HG02623 (cell line): ENCODE measurements around the gene CARD19.
A peak's percentile ranks its signal among the peaks of the same experiment; 100 is the strongest.
"Not testable (repeated sequence)": the region's sequence is repeated elsewhere in the genome, so short reads cannot be mapped to it uniquely, and the experiment has no call there.

Source experiments
- ATAC-seq: cut with Tn5 transposase; IDR thresholded peaks from one replicate; pipeline ENCODE4 v1.9.1; 2021; ENCODE audit warnings: moderate library complexity; ENCODE audit not compliant: unreplicated experiment

The CARD19 gene

DNA sequence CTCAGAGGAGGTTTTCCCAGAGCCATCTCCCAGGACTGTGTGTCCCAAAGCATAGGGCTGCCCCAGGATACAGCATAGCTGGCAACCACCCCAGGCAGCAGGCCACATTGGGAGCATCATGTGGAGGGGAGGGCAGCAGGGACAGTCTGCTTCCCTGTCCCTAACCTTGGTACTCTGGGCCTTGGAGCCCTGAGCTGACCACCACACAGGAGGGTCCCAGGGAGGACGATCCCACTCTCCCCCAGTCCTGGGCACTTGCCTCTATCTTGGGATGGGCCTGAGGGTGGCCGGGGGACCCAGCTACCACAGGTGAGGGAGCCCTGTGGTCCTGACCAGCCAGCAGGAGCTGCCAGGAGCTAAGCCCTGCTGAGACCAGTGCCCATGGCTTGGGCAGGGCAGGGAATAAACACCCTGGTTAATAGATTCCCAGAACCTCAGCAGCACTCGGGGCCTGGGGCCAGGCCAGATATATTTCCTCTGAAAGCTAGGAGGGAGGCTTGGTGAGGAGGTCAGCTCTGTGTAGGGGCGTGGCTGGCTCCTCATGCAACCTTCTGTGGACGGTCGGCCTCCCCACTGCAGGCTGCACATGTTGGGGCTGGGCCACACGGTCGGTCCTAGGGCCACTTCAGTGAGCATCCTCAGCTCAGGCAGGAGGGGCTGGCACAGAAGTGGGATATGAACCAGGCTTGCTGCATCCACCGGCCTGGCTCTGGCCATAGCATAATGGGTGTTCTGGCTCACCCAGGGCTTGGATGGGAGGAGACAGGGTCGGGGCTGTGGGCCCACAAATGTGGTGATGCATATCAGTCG lies 33.9 kb downstream of the CARD19 start:
- ATAC-seq: no peak

DNA sequence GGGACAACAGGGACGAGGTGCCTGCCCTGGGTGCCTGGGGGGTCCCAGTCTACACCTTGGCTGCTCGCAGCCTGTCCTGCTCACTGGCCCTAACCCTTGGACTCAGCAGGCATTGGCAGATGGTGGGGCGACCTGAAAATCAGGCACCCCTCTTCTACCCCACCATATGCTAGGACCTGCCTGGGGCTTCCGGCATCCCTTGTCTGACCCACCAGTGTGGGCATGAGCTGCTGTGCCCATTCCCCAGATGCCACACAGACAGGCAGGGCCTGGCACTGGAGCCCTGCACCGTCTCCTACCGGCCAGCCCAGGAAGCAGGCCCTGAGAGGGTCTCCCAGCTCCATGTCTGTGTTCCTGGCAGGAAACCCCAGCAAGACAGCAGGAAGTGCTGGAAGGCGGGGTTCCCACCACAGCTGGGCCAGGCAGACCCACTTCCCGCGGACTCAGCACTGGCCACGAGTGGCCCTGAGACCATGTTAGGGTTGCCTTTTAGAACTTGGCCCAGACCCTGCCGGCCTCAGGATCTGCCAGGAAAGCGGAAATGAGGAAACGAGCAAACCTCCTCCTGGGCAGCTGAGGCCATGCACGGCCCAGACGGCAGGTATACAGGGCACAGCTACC lies 35.0 kb downstream of the CARD19 start:
- ATAC-seq: no peak

DNA sequence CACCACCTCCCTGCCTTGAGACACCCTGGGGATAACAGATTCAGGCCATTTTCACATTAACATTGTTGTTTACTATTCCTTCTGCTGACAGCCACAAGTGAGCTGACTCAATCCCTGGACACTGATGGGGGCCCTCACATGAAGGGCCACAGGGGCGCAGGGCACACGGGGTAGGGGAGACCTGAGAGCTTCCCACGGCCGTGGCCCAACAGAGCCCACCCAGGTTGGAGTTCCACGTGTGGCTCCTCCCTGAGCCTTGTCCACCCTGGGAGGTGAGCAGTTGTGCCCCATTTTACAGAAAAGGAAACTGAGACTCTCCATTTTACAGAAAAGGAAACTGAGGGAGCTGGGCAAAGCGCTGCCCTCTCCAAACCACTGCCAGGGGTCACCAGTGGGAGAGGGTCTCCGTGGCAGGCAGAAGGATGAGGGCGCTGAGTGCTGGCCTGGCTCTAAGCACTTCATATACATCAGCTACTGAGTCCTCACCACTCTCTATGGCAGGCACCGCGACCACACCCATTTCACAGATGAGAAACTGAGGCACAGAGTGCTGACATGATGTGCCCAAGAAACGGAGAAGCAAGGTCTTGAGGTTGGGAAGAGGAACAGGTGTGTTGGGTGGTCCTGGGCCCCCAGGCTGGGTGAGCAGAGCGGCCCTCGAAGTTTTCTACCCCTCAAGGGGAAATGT lies 35.7 kb downstream of the CARD19 start:
- ATAC-seq: no peak

DNA sequence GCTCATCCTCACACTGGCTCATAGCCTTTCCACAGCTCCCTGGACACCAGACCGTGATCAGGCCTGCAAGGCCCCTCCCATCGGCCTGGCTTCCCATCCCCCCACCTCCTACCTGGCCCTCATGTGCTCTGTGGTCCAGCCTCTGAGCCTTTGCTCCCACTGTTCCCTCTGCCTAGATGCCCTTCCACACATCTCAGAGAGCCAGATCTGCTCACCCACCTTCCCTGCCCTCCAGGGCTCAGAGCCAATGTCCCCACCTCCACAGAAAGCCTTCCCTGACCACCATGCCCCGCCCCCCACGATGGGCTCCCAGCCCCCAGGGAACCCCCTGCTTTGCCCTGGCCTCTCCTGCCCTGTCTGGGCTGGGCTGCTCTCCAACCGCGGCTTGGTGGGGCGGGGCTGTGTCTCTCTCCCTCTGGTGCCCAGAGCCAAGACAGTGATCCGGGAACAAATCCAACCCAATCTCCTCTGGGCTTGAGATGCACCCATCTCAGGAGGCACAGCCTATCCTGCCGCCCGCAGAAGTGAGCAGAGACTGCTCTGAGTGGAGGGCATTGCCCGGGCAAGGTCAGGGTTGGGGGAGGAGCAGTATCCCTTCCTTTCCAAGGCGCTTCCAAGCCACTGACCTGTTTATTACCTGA lies 36.4 kb downstream of the CARD19 start:
- no peak for ATAC-seq

DNA sequence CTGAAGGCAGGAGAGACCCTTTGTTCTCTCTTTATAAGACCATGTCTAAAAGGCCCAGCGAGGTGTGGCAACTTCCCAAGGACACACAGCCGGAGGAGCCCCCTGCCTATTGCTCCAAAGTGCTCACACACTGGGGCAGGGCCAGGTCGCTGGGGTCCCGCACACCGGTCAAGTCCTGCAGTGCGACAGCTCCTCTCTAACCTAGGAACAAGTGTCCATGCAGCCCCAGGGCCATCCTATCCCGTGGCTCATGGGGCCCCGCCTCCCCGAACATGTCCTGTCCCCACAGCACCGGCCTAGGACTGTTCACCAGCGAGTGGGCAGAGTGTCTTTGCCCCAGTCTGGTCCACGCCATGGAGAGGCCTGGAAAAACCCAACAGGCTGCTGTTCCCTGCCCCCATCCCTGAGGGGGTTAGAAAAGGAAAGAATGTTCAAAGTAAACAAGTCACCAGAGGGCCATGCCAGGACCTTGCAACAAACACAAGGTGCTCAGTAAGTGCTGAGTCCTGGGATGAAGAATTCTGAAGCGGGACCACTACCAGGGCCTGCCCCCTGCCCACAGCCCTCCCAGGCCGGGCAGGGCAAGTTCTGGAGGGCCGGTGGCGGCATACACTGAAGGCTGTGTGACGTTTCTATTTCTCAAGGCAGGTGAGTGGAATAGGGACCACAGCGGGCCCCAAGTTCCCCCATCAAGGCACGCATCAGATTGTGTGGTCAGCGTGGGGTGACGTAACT lies 37.1 kb downstream of the CARD19 start:
- ATAC-seq: no peak

DNA sequence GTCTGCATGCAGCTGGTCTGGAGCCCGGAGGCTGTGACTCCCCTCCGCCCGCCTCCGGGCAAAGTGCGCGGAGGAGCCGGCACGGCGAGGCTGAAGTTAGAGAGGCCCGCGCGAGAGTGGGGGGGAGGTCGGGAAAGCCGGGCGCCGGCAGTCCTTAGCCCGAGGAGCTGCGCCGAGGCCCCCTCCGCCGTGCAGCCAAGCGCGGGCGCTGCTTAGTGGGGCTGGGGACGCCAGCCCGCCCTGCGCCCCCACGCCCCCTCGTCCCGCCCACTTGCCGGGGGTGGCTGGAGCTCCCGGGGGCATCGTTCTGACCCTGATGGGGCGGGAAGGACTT lies 37.6 kb downstream of the CARD19 start:
- peak; percentile 34 for ATAC-seq

DNA sequence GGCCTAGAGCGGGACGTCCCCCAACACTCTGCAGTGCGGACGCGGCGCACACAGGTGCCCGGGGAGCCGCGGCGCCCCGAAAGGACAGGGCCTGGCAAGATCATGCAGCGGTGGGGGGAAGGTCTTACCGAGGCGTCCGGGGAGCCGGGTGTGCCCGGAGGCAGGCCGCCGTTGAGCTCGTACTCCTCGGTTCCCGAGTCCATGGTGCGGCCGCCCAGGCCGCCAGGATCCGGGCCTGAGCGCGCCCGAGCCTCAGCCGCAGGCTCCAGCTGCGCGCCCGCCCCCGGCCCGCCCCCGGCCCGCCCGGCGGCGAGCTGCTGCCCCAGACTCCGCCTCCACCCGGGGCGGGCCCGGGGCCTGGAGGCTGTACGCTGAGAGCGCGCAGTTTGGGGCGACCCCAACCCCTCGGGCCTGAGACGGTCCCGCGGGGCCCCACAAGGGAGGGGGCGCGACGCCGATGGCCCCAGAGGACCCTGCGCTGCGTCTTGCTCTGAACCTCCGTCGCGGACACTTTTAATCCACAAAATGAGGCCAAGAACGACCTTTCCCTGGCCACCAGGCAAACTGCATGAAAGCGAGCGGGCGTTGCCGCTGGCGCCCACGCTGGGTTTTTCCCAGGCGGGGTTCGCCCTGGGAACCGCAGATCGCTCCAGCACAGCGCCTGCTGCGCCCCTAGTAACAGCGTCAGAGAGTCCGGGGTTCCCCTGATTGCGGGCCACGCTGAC lies 38.2 kb downstream of the CARD19 start, which contains the start of gene NINJ1:
Gene NINJ1, minus strand, starts transcription at position 237 of the 725 bp plus-strand sequence. Its CDS starts 34 bp downstream, at position 203.
- peak; percentile 67 for ATAC-seq

DNA sequence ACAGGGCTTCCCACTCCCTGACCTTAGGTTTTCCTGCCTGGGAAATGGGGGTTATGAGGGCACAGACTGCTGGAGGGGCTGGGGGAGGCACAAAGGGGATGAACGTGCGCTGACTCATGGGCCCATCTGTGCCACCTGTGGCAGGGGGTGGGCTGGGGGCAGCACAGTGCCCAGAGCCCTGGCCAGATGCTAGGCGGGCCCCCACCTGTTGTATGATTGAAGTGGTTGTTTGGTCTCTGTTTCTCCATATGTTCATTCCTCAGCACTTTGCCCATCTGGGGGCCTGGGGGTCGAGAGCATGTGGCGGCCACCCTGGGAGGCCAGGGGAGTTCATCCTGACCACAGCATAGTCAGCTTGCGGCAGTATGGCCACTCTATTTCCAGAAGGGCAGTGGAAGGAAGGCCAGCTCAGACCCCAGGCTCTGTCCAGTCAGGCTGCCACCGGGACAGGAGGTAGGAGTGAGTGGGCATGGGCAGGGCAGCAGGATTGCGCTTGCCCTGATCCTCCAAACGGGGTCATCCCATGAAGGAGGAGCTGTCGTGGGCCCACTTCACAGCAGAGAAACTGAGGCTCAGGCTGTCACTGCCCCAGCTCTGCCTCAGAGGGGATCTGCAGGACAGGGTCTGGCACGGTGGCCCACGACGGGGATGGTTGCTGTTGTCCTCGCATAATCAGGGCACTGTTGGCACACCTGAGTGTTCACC lies 38.9 kb downstream of the CARD19 start:
- no peak for ATAC-seq

DNA sequence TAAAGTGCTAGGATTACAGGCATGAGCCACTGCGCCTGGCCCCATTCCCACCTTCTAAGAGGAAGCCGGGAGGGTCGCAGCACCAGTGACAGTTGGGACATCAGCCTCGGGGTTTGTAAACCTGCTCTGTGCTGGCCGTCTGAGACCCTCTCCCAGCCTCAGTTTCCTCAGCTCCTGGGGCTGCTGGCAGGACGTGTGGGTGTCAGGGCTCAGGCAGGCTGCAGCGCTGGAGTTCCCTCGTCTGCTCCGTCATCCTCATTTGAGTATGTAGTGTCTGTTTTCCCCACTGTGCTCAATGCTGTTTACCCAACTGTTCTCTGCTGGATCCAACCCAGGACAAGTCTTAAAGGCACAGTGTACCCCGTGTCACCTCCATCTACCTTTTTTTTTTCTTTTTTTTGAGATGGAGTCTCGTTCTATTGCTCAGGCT lies 40.0 kb downstream of the CARD19 start:
- no peak for ATAC-seq

DNA sequence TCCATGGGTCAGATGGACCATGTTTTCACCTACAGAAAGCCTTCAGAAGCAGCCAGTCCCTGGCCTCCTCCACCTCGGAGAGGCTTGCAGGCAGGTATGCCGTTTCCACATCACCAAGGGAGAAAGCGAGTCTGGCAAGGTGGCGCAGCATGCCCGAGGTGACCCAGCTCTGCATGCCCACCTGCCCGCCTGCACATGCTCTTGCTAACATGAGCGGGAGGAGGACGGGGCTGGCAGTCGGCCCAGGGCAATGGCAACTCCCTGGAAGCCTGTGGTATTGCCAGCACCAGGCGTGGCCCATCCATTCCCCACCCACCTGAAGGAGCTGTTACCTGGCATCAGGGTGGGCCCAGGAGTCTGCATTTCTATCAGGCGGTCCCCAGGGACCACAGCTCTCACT lies 41.3 kb downstream of the CARD19 start:
- ATAC-seq: no peak

DNA sequence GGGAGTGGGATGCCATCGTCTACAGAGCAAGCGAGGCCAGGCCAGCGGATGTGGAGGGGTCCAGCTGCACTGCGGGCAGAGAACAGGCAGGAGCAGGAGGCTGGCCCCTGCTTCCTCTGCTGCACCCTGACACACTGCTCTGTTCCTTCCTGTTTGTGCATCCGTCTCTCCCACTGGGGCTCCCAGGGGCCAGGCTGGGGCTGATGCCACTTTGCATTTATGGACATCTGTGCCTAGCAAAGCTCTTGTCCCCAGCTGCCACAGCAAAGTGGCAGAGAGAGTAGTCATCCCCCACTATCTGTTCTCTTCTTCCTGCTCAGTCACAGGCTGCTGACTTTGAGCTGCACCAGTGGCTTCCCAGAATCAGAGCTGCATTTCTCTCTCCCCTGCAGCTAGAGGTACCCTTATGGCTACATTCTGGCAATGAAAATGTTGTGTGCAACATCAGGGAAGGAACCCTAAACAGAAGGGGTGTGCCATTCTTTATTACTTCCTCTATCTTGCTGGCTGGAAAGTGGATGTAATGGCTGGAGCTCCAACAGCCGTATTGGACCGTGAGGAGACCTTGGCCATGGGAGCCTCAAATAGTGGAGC lies 42.3 kb downstream of the CARD19 start:
- no peak for ATAC-seq

DNA sequence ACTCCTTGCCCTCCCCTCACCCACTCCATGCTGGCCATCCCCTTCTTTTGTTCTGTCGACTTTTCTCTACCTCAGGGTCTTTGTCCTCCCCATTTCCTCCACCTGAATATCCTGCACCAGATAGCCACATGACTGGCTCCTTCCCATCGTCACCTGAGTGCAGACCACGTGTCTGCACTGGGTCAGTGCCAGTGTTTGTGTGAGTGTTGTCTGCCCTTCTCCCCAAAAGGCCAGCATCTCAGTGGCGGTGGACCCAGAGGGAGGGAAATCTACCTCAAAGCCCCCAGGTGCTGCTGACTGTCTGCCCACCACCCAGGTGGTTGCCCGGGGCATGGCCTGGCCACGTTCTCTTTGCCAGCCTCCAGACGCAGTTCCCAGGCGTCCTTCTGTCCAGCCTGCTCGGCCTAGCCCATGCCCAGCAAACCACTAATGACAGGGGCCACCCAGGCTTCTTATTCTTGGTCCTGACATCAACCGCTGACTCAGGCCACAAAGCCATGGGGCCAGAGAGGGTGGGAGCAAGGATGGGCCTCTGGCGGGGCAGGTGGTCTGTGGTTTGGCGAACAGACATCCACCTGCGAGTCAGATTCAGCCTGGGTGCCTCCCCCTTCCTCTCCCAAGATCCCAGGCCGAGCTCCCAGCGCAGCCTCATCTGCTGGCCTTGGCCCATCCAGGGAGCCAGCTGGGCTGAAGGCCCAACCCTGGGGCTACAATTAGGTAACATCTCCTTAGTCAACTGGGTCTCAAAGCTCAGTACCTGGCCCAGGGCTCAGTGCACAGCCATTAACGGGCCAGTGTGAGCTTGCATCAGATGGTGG lies 43.6 kb downstream of the CARD19 start:
- no peak for ATAC-seq

DNA sequence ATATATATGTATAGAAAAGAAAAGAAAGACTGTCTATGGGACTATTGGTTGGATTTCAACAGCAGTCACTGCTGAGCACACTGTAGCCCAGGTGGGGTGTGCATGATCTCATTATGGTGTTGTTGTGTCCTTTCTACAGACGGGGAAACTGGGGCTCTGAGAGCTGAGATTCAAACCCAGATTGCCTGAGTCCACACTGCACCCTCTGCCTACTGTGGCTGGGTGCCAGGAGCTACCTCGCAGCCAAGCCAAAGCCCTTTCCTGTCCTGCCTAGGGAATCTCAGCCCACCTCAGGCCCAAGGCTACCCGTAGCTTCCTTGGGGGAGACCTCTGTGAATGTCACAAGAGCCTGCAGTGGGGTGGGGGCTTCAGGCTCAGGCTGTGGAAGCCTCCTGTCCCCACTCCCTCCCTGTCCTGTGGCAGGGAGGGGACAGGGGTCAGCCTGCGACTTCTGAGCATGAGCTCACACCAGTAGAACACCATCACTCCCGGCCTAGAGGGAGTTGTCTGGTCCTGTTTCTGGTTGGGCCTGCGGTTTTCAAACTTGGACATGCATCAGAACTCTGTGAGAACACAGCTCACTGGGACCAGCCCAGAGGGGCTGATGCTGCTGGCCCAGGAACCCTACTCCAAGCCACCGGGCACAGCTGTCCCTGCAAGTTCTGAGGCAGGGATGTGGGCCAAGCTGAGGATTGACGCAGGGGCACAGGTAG lies 45.9 kb downstream of the CARD19 start:
- no peak for ATAC-seq

DNA sequence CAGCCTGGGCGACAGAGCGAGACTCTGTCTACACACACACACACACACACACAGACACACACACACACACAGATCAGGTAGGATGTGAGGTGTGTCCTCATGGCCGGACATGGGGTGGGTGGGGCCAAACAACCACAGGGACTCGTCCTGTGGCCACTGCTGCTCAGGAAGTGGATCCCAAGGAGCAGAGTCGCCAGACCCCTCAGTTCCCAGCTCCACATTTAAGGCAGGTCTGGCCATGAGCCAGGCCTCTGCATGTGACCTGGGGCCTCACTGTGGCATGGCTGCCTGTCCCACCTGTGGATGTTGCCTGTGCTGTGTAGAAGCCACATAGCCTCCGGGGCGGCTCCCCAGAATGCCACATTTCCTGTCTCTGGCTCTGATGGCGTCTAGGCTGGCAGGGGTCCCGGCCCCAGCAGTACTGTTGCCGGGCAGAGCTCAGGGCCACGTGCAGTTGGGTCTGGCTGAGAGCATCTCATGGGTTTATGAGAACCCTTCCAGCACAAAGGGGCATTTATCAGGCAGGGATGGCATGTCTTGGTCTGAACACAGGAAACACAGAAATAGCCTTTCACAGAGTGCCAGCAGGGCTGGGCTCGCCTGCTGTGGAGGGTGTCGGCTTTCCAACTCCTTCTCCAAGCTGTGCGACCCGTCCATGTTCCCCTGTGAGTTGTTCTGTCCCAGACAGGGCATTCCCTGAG lies 48.0 kb downstream of the CARD19 start:
- ATAC-seq: no peak

DNA sequence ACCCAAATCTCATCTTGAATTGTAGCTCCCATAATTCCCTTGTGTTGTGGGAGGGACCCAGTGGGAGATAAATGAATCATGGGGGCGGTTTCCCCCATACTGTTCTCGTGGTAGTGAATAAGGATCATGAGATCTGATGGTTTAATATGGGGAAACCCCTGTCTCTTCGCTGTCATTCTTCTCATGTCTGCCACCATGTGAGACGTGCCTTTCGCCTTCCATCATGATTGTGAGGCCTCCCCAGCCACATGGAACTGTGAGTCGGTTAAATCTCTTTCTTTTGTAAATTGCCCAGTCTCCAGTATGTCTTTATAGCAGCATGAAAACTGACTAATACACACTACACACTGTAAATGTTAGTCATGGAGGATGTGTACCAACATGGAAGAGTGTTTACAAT lies 50.7 kb downstream of the CARD19 start:
- not testable (repeated sequence) for ATAC-seq

DNA sequence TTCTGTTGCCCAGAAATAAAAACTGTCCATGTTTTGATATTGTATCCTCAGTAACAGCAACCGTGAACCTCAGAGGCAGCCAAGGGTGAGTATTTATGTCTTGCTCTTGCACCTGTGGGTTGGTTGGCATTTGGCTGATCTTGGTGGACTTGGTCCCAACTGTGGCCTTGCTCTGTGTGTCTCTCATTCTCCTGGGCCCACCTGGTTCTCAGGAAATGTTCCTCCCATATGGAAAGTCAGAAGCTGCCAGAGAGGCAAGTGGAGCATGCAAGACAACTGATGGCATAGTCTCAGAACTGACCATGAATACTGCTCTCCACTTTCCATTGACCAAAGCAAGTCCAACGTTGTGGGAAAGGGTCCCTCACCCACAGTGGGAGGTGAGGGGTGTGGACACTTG lies 51.6 kb downstream of the CARD19 start:
- no peak for ATAC-seq

DNA sequence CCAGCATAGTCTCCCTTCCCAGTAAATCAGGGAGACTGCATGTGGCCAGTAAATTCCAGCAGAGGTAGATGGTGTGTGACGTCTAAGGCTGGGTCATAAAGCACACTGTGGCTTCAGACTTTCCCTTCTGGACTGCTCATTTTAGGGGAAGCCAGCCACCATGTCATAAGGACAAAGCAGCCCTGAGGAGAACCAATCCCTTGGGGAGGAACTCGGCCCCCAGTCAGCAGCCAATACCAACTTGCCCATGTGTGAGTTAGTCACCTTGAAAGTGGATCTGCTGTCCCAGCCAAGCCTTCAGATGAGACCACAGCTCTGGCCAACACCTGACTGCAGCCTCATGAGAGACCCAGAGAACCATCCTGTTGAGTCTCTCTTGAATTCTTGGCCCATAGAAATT lies 52.7 kb downstream of the CARD19 start:
- ATAC-seq: no peak
